ENCODE measurements around the gene FITM1. TPM values are rescaled to one million over a fixed set of nuclear protein-coding genes. Genes with fewer than 3 reads are reported as not detected.
A peak's percentile ranks its signal among the peaks of the same experiment; 100 is the strongest.

FITM1 gene
- total and polyA plus RNA-seq, 2 donors (not counting 3 experiments of a cell fraction or from before 2014, with no cell fraction given), result 0.54 TPM; not detected in 1

GRCh38 chr14:24171422-24172260 lies 41.2 kb downstream of the FITM1 start, which contains the start of gene REC8:
Gene REC8, plus strand, starts transcription at chr14:24172080. Its CDS starts 473 bp downstream, at chr14:24172553.
- ChIA-PET CTCF (interaction anchor here (1.7 to 2.6 kb wide), 2 partner anchors 11 to 125 kb away, joined by 5 to 10 read pairs; partner anchors contain the start of gene IRF9), POLR2A (no interaction called here)
- intact Hi-C loops (cut with micrococcal nuclease), result no loop called here
- TF ChIP-seq POLR2AphosphoS5 (IDR thresholded peaks at IDR 0.05; ENCODE audit: insufficient read depth, low read depth, low read length), result peak; percentile 33
- no peak for TF ChIP-seq JUN (IDR thresholded peaks at IDR 0.05; ENCODE audit: borderline replicate concordance, insufficient read depth, insufficient read length, low read depth)
- FAIRE-seq (peak; percentile 82), DNase-seq (ENCODE audit: low read depth, low spot score) (peak; percentile 82)
- peak within 1 kb of the TSS; percentile 78 for H2AFZ ChIP-seq (ENCODE audit: low read depth, low read length)
- no peaks in the 10 kb centered on the region for H3K79me2 ChIP-seq (ENCODE audit: control insufficient read depth, insufficient read depth, low read length)
- no peaks in the 10 kb centered on the region for H3K9me3 ChIP-seq (replicated peaks; ENCODE audit: control insufficient read depth, insufficient read depth, low read length)
- no peaks in the 10 kb centered on the region for H4K20me1 ChIP-seq (replicated peaks; ENCODE audit: control insufficient read depth, extremely low read depth, insufficient read depth, low read length)
- dilution Hi-C loops (cut with MboI; ENCODE audit: extremely low pct_ligation_motif_present, low sequenced_read_pairs), result no loop called here
- no TSS peak for BruUV-seq (replicated peaks)
- no peaks in the 10 kb centered on the region for H3K9me1 ChIP-seq (replicated peaks; ENCODE audit: control insufficient read depth, extremely low read depth, insufficient read depth, low read length)
- H3K4me2 ChIP-seq (ENCODE audit: insufficient read depth, low read length), result peak within 1 kb of the TSS; percentile 26
- H3K4me3 ChIP-seq (replicated peaks in 1 of 3; ENCODE audit: insufficient read depth in 1 of 3, low read depth in 1 of 3, low read length in 3 of 3), result peak within 1 kb of the TSS; percentile 8 to 25 (median 21)
- H3K27ac ChIP-seq (ENCODE audit: insufficient read depth, low read depth, low read length), result no peak within 1 kb of the TSS
- H3K9ac ChIP-seq (replicated peaks; ENCODE audit: extremely low read depth, insufficient read depth, low read length), result no peak within 1 kb of the TSS
- peaks cover 3% of the 10 kb centered on the region for H3K4me1 ChIP-seq (ENCODE audit: control insufficient read depth, extremely low read depth, insufficient read depth, low read length)
- H3K27me3 ChIP-seq (ENCODE audit: control insufficient read depth in 2 of 2, insufficient read depth in 2 of 2, low read length in 2 of 2), result no peaks in the 10 kb centered on the region
- H3K36me3 ChIP-seq (ENCODE audit: control insufficient read depth in 2 of 2, extremely low read depth in 1 of 2, insufficient read depth in 2 of 2, low read length in 2 of 2), result peaks cover 2 to 6% of the 10 kb centered on the region in 2 experiments

GRCh38 chr14:24172261-24172860 lies 41.9 kb downstream of the FITM1 start:
- no peaks in the 10 kb centered on the region for H4K20me1 ChIP-seq (replicated peaks; ENCODE audit: control insufficient read depth, extremely low read depth, insufficient read depth, low read length)
- ChIA-PET POLR2A (no interaction called here), CTCF (interaction anchor here (1.7 to 2.6 kb wide), 2 partner anchors 12 to 124 kb away, joined by 5 to 10 read pairs; partner anchors contain the start of gene IRF9)
- TF ChIP-seq EZH2 (IDR thresholded peaks at IDR 0.05; ENCODE audit: borderline replicate concordance, low read depth, low read length, severe bottlenecking), result no peak
- no peak for TF ChIP-seq FOS (IDR thresholded peaks at IDR 0.05; ENCODE audit: borderline replicate concordance, insufficient read depth, low read length)
- TF ChIP-seq MYC (IDR thresholded peaks at IDR 0.05; ENCODE audit: low read depth, low read length), result no peak
- no peak for TF ChIP-seq MAX (IDR thresholded peaks at IDR 0.05; ENCODE audit: insufficient read depth, insufficient read length)
- TF ChIP-seq JUN (IDR thresholded peaks at IDR 0.05; ENCODE audit: borderline replicate concordance, insufficient read depth, insufficient read length, low read depth), result no peak
- TF ChIP-seq GATA2 (IDR thresholded peaks at IDR 0.05; ENCODE audit: insufficient read depth, insufficient read length, low read depth, low read length), result no peak
- no peak for TF ChIP-seq POLR2A (IDR thresholded peaks at IDR 0.05; ENCODE audit: low read depth, low read length)
- TF ChIP-seq CTCF (IDR thresholded peaks at IDR 0.05; ENCODE audit: extremely low read depth in 1 of 2, insufficient read depth in 1 of 2, low read depth in 1 of 2, low read length in 2 of 2), result no peak
- TF ChIP-seq POLR2AphosphoS5 (IDR thresholded peaks at IDR 0.05; ENCODE audit: insufficient read depth, low read depth, low read length), result no peak
- peaks cover 3% of the 10 kb centered on the region for H3K4me1 ChIP-seq (ENCODE audit: control insufficient read depth, extremely low read depth, insufficient read depth, low read length)
- intact Hi-C loops (cut with micrococcal nuclease) (no loop called here), dilution Hi-C loops (cut with MboI; ENCODE audit: extremely low pct_ligation_motif_present, low sequenced_read_pairs) (no loop called here)
- H3K36me3 ChIP-seq (ENCODE audit: control insufficient read depth in 2 of 2, extremely low read depth in 1 of 2, insufficient read depth in 2 of 2, low read length in 2 of 2), result peaks cover 2 to 6% of the 10 kb centered on the region in 2 experiments
- FAIRE-seq, result no peak
- H3K9ac ChIP-seq (replicated peaks; ENCODE audit: extremely low read depth, insufficient read depth, low read length), result no peak overlapping the region
- no peaks in the 10 kb centered on the region for H3K9me3 ChIP-seq (replicated peaks; ENCODE audit: control insufficient read depth, insufficient read depth, low read length)
- peak overlapping the region; percentile 26 for H3K4me2 ChIP-seq (ENCODE audit: insufficient read depth, low read length)
- no peaks in the 10 kb centered on the region for H3K79me2 ChIP-seq (ENCODE audit: control insufficient read depth, insufficient read depth, low read length)
- no peak overlapping the region for H3K27ac ChIP-seq (ENCODE audit: insufficient read depth, low read depth, low read length)
- H3K9me1 ChIP-seq (replicated peaks; ENCODE audit: control insufficient read depth, extremely low read depth, insufficient read depth, low read length), result no peaks in the 10 kb centered on the region
- H3K4me3 ChIP-seq (replicated peaks in 1 of 3; ENCODE audit: insufficient read depth in 1 of 3, low read depth in 1 of 3, low read length in 3 of 3), result peak overlapping the region; percentile 8 to 25 (median 10)
- no peak for DNase-seq (ENCODE audit: low read depth, low spot score)
- peak overlapping the region; percentile 78 for H2AFZ ChIP-seq (ENCODE audit: low read depth, low read length)
- BruUV-seq (replicated peaks), result TSS peak; percentile 19
- no peaks in the 10 kb centered on the region for H3K27me3 ChIP-seq (ENCODE audit: control insufficient read depth in 2 of 2, insufficient read depth in 2 of 2, low read length in 2 of 2)
